Endothelial cell of umbilical vein (primary cell): ENCODE results near the gene MRPL57. TPM values are rescaled to one million over a fixed set of nuclear protein-coding genes. Genes with fewer than 3 reads are reported as not detected.

ENCODE experiments used
- BruUV-seq: library from RNA; stranded (reverse); fragments of 400-500 nt; replicated peaks from 2 replicates; lab custom pipeline; 2021; lab: Mats Ljungman, UMichigan
- CTCF ChIA-PET: fragments of 300-600, 350-600 bp; sonication (Branson Sonifier 250); formaldehyde crosslinking; loops from one replicate; lab custom pipeline; 2021; ENCODE audit warnings: antibody characterized with exemption, inconsistent platforms; lab: Charles Lee
- POLR2A ChIA-PET: fragments of 300-600, 350-600 bp; sonication (Branson Sonifier 250); formaldehyde crosslinking; loops from one replicate; lab custom pipeline; 2021; ENCODE audit warnings: antibody characterized with exemption, inconsistent platforms; lab: Charles Lee
- DNase-seq: peaks from one replicate; pipeline ENCODE4 v3.0.0-alpha.2; 2011; ENCODE audit warnings: low read depth, low spot score
- FAIRE-seq: peaks from 2 replicates; lab custom pipeline; 2011; peaks lifted over from hg19 to GRCh38; lab: Jason Lieb, UNC
- H2AFZ ChIP-seq: 2 replicates; pipeline ENCODE4 v1.6.0; 2012; ENCODE audit warnings: low read depth, low read length, control low read depth, inconsistent platforms
- H3K27ac ChIP-seq: 2 replicates; pipeline ENCODE4 v1.5.1; 2011; ENCODE audit warnings: low read depth, mild to moderate bottlenecking, control low read depth, low read length, moderate library complexity; ENCODE audit not compliant: insufficient read depth
- H3K27me3 ChIP-seq, 2 experiments: 2 replicates each; pipeline versions ENCODE4 v1.6.0 to v1.6.1; 2011; ENCODE audit warnings: low read length in 2 of 2, mixed read lengths in 1 of 2; ENCODE audit not compliant: control insufficient read depth in 2 of 2, insufficient read depth in 2 of 2
- H3K36me3 ChIP-seq, 2 experiments: 2 replicates in 1 of 2; 3 replicates in 1 of 2; pipeline ENCODE4 v1.5.1; 2011; ENCODE audit warnings: low read length in 2 of 2, mild to moderate bottlenecking in 1 of 2, moderate library complexity in 1 of 2; ENCODE audit not compliant: control insufficient read depth in 2 of 2, insufficient read depth in 2 of 2; ENCODE audit errors: extremely low read depth in 1 of 2
- H3K4me1 ChIP-seq: 3 replicates; pipeline ENCODE4 v1.5.1; 2011; ENCODE audit warnings: mild to moderate bottlenecking, low read length; ENCODE audit not compliant: control insufficient read depth, insufficient read depth; ENCODE audit errors: extremely low read depth
- H3K4me2 ChIP-seq: 2 replicates; pipeline ENCODE4 v1.6.1; 2011; ENCODE audit warnings: low read length, control low read depth, mixed read lengths; ENCODE audit not compliant: insufficient read depth
- H3K4me3 ChIP-seq, 3 experiments: fragments of 200-600 bp in 1 of 3; sonication (generic), shearing (Covaris generic) in 1 of 3; replicated peaks in 1 of 3; 2 replicates each; pipeline ENCODE4 v1.5.1; 2011 to 2016; ENCODE audit warnings: control low read depth in 3 of 3, low read length in 3 of 3, mild to moderate bottlenecking in 2 of 3, inconsistent platforms in 1 of 3, low read depth in 1 of 3, moderate library complexity in 1 of 3; ENCODE audit not compliant: insufficient read depth in 1 of 3
- H3K79me2 ChIP-seq: 2 replicates; pipeline ENCODE4 v1.6.0; 2012; ENCODE audit warnings: low read length, inconsistent platforms; ENCODE audit not compliant: control insufficient read depth, insufficient read depth
- H3K9ac ChIP-seq: replicated peaks from 2 replicates; pipeline ENCODE3; 2011; ENCODE audit warnings: low read length, control low read depth; ENCODE audit not compliant: insufficient read depth; ENCODE audit errors: extremely low read depth
- H3K9me1 ChIP-seq: replicated peaks from 3 replicates; pipeline ENCODE4 v1.6.0; 2011; ENCODE audit warnings: mild to moderate bottlenecking, low read length; ENCODE audit not compliant: control insufficient read depth, insufficient read depth; ENCODE audit errors: extremely low read depth
- H3K9me3 ChIP-seq: replicated peaks from 2 replicates; pipeline ENCODE4 v1.5.1; 2012; ENCODE audit warnings: low read length, inconsistent platforms; ENCODE audit not compliant: control insufficient read depth, insufficient read depth
- H4K20me1 ChIP-seq: replicated peaks from 2 replicates; pipeline ENCODE3; 2011; ENCODE audit warnings: mild to moderate bottlenecking, low read length; ENCODE audit not compliant: control insufficient read depth, insufficient read depth; ENCODE audit errors: extremely low read depth
- CTCF ChIP-seq, 2 donors: IDR thresholded peaks; 1 replicate in 1 of 2; 2 replicates in 1 of 2; pipeline ENCODE4 v1.5.1; 2011; ENCODE audit warnings: low read length in 2 of 2, mild to moderate bottlenecking in 2 of 2, moderate library complexity in 2 of 2, control low read depth in 1 of 2, inconsistent platforms in 1 of 2, low read depth in 1 of 2; ENCODE audit not compliant: insufficient read depth in 1 of 2; ENCODE audit errors: extremely low read depth in 1 of 2
- FOS ChIP-seq: IDR thresholded peaks from 2 replicates; pipeline ENCODE4 v1.6.1; 2011; ENCODE audit warnings: mild to moderate bottlenecking, low read length, moderate library complexity, borderline replicate concordance; ENCODE audit not compliant: insufficient read depth
- GATA2 ChIP-seq: IDR thresholded peaks from 2 replicates; pipeline ENCODE4 v1.7.0; 2011; ENCODE audit warnings: low read depth, mild to moderate bottlenecking, moderate library complexity, mixed read lengths, low read length; ENCODE audit not compliant: insufficient read length, insufficient read depth
- JUN ChIP-seq: IDR thresholded peaks from 2 replicates; pipeline ENCODE4 v1.6.1; 2011; ENCODE audit warnings: borderline replicate concordance, low read depth; ENCODE audit not compliant: insufficient read length, insufficient read depth
- MYC ChIP-seq: IDR thresholded peaks from one replicate; pipeline ENCODE4 v1.6.1; 2011; ENCODE audit warnings: mild to moderate bottlenecking, low read depth, low read length
- POLR2AphosphoS5 ChIP-seq: IDR thresholded peaks from 2 replicates; pipeline ENCODE4 v1.6.1; 2012; ENCODE audit warnings: low read depth, mild to moderate bottlenecking, control low read depth, low read length, moderate library complexity; ENCODE audit not compliant: insufficient read depth
- dilution Hi-C: fragments of 300-500 bp; cut with MboI; formaldehyde crosslinking; loops from one replicate; pipeline ENCODE4 v1.15.0; 2019; ENCODE audit warnings: low sequenced_read_pairs; ENCODE audit not compliant: extremely low pct_ligation_motif_present
- intact Hi-C: fragments of 100-400 bp; cut with micrococcal nuclease; formaldehyde crosslinking; loops from one replicate; pipeline ENCODE4 v1.10.0; 2022
- polyA plus RNA-seq, 4 experiments: library from polyadenylated mRNA; depleted of rRNA in 3 of 4; stranded (reverse) in 3 of 4; unstranded in 1 of 4; fragments of >200 nt; gene quantifications; 2 replicates each; pipeline versions ENCODE4 v1.2.1 to v1.2.3, GENCODE V29; 2011 to 2012; ENCODE audit warnings: missing spikeins in 1 of 4
- total RNA-seq: library from RNA; stranded (reverse); gene quantifications from 2 replicates; pipeline ENCODE4 v1.2.3, GENCODE V29; 2021
- TF ChIP-seq, protein P1 (sequence below): IDR thresholded peaks from 2 replicates; pipeline ENCODE4 v1.6.1; 2011; ENCODE audit not compliant: insufficient read depth, insufficient read length

Gene MRPL57
- total and polyA plus RNA-seq, 2 donors (not counting 3 experiments of a cell fraction or from before 2014, with no cell fraction given): 17.7 to 23.1 TPM

- intact Hi-C loops: loop anchor here (1.0 to 5.0 kb wide), 3 partner anchors 95 to 137 kb away; no protein-coding TSS in a partner anchor
- CTCF ChIA-PET: interaction anchor here (0.9 to 6.1 kb wide), 13 partner anchors 10 to 304 kb away, joined by 3 to 81 read pairs (median 3); no protein-coding TSS in a partner anchor
These were observed 723 bp upstream of the MRPL57 start for GRCh38 chr13:21175656-21176214.

DNA sequence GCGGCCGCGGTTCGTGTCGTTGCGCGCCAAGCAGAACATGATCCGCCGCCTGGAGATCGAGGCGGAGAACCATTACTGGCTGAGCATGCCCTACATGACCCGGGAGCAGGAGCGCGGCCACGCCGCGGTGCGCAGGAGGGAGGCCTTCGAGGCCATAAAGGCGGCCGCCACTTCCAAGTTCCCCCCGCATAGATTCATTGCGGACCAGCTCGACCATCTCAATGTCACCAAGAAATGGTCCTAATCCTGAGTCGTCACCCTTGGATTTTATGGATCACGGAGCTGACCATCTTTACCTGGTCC is 475 bp downstream of the MRPL57 start:
- TSS peak; percentile 84 for BruUV-seq
- no peak for FAIRE-seq
- Histone ChIP-seq H3K27ac (peak overlapping the region; percentile 76), H3K79me2 (peaks cover 53% of the 10 kb centered on the region), H4K20me1 (no peaks in the 10 kb centered on the region), H3K4me1 (peaks cover 12% of the 10 kb centered on the region), H3K9me3 (no peaks in the 10 kb centered on the region), H2AFZ (peak overlapping the region; percentile 85), H3K9me1 (no peaks in the 10 kb centered on the region), H3K4me3 (peak overlapping the region; percentile 81 to 96 (median 89)), H3K9ac (peak overlapping the region; percentile 97), H3K27me3 (no peaks in the 10 kb centered on the region), H3K36me3 (no peaks in the 10 kb centered on the region), H3K4me2 (peak overlapping the region; percentile 92)
- ChIA-PET POLR2A (interaction anchor here (1.0 to 2.5 kb wide), 3 partner anchors 14 to 342 kb away, joined by 3 to 13 read pairs (median 3); no protein-coding TSS in a partner anchor), CTCF (interaction anchor here (1.1 to 6.1 kb wide), 9 partner anchors 11 to 303 kb away, joined by 3 to 81 read pairs (median 3); no protein-coding TSS in a partner anchor)
- dilution Hi-C loops (no loop called here), intact Hi-C loops (loop anchor here (1.0 to 5.0 kb wide), 3 partner anchors 97 to 138 kb away; no protein-coding TSS in a partner anchor)
- DNase-seq: no peak
- TF ChIP-seq CTCF (IDR thresholded peaks at IDR 0.05; ENCODE audit: extremely low read depth in 1 of 2, insufficient read depth in 1 of 2, low read depth in 1 of 2, low read length in 2 of 2) (no peak), FOS (no peak), MYC (no peak), POLR2AphosphoS5 (no peak), GATA2 (no peak)
- TF ChIP-seq, protein P1, sequence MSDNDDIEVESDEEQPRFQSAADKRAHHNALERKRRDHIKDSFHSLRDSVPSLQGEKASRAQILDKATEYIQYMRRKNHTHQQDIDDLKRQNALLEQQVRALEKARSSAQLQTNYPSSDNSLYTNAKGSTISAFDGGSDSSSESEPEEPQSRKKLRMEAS: no peak

More at GRCh38 chr13:21175656-21176214, 723 bp upstream of the MRPL57 start:
- H3K4me1 ChIP-seq: peaks cover 12% of the 10 kb centered on the region
- peaks cover 61% of the 10 kb centered on the region for H3K79me2 ChIP-seq
- no peaks in the 10 kb centered on the region for H3K9me3 ChIP-seq
- peak overlapping the region; percentile 98 for H3K4me2 ChIP-seq
- TSS peak; percentile 60 for BruUV-seq
- peak overlapping the region; percentile 81 to 96 (median 89) for H3K4me3 ChIP-seq
- H3K27ac ChIP-seq: peak overlapping the region; percentile 76
- TF ChIP-seq JUN: no peak
- TF ChIP-seq FOS: no peak
- TF ChIP-seq, protein P1: peak; percentile 26
- POLR2A ChIA-PET: interaction anchor here (0.7 to 2.5 kb wide), 4 partner anchors 12 to 233 kb away, joined by 3 to 13 read pairs (median 4); partner anchors contain the start of gene LATS2
- H4K20me1 ChIP-seq: no peaks in the 10 kb centered on the region
- no peaks in the 10 kb centered on the region for H3K9me1 ChIP-seq
- DNase-seq: no peak
- dilution Hi-C loops: no loop called here
- H3K9ac ChIP-seq: peak overlapping the region; percentile 97
- no peaks in the 10 kb centered on the region for H3K27me3 ChIP-seq
- FAIRE-seq: no peak
- H3K36me3 ChIP-seq: no peaks in the 10 kb centered on the region
- H2AFZ ChIP-seq: peak overlapping the region; percentile 77
